Cardiac fibroblast (primary cell): ENCODE measurements around the gene GRM6.
A peak's percentile ranks its signal among the peaks of the same experiment; 100 is the strongest.

Experiments
- DNase-seq, 2 donors: peaks; one replicate each; pipeline versions ENCODE4 v3.0.0 to v3.0.0-alpha.2; 2010; ENCODE audit warnings: low read depth in 2 of 2
- H3K4me3 ChIP-seq, 2 donors: replicated peaks in 1 of 2; 1 replicate in 1 of 2; 2 replicates in 1 of 2; pipeline ENCODE4 v1.5.1; 2011; ENCODE audit warnings: low read depth in 2 of 2, low read length in 2 of 2, mild to moderate bottlenecking in 2 of 2, moderate library complexity in 1 of 2
- TF ChIP-seq, protein P1 (sequence below): IDR thresholded peaks from one replicate; pipeline ENCODE4 v1.5.1; 2011; ENCODE audit warnings: low read depth, mild to moderate bottlenecking, low read length, inconsistent platforms

GRM6 gene

GRCh38 chr5:178998441-178998840, 3.3 kb upstream of the GRM6 start:
- no peak overlapping the region for H3K4me3 ChIP-seq
- no peak for DNase-seq
- TF ChIP-seq, protein P1, sequence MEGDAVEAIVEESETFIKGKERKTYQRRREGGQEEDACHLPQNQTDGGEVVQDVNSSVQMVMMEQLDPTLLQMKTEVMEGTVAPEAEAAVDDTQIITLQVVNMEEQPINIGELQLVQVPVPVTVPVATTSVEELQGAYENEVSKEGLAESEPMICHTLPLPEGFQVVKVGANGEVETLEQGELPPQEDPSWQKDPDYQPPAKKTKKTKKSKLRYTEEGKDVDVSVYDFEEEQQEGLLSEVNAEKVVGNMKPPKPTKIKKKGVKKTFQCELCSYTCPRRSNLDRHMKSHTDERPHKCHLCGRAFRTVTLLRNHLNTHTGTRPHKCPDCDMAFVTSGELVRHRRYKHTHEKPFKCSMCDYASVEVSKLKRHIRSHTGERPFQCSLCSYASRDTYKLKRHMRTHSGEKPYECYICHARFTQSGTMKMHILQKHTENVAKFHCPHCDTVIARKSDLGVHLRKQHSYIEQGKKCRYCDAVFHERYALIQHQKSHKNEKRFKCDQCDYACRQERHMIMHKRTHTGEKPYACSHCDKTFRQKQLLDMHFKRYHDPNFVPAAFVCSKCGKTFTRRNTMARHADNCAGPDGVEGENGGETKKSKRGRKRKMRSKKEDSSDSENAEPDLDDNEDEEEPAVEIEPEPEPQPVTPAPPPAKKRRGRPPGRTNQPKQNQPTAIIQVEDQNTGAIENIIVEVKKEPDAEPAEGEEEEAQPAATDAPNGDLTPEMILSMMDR, result no peak

GRCh38 chr5:178997191-178997590, 2.1 kb upstream of the GRM6 start:
- H3K4me3 ChIP-seq, result no peak overlapping the region
- no peak for DNase-seq
- TF ChIP-seq, protein P1, result no peak

- H3K4me3 ChIP-seq, result no peak overlapping the region
- no peak for DNase-seq
- TF ChIP-seq, protein P1, result no peak
Measured at GRCh38 chr5:178996156-178996555, 1.0 kb upstream of the GRM6 start.

- TF ChIP-seq, protein P1, result no peak
- no peak overlapping the region for H3K4me3 ChIP-seq
- peak in 1 of 2 donors; percentile 25 for DNase-seq
Measured at GRCh38 chr5:178995341-178995690, 196 bp upstream of the GRM6 start.

GRCh38 chr5:178993955-178994579, 1.1 kb downstream of the GRM6 start:
- no peak overlapping the region for H3K4me3 ChIP-seq
- TF ChIP-seq, protein P1, result no peak
- no peak for DNase-seq

GRCh38 chr5:178993236-178993765, 1.8 kb downstream of the GRM6 start:
- no peak for DNase-seq
- H3K4me3 ChIP-seq, result no peak overlapping the region
- TF ChIP-seq, protein P1, result no peak

GRCh38 chr5:178992291-178992895, 2.7 kb downstream of the GRM6 start:
- no peak overlapping the region for H3K4me3 ChIP-seq
- TF ChIP-seq, protein P1, result no peak
- no peak for DNase-seq
